Neural progenitor cell (in vitro differentiated cells): ENCODE measurements around the gene SMYD5.

Source experiments
- CTCF ChIP-seq: fragments of 200-600 bp; sonication (generic); IDR thresholded peaks from 2 replicates; pipeline ENCODE4 v1.5.1; 2017; ENCODE audit warnings: antibody characterized with exemption, mild to moderate bottlenecking
- EZH2 ChIP-seq: fragments of 200-600 bp; sonication (generic); IDR thresholded peaks from 2 replicates; pipeline ENCODE4 v1.6.1; 2017; ENCODE audit warnings: antibody characterized with exemption, mild to moderate bottlenecking, moderate library complexity
- EZH2phosphoT487 ChIP-seq: fragments of 200-600 bp; sonication (generic); IDR thresholded peaks from 2 replicates; pipeline ENCODE4 v1.6.1; 2017; ENCODE audit warnings: antibody characterized with exemption

GRCh38 chr2:73262108-73262651, 48.1 kb downstream of the SMYD5 start:
- TF ChIP-seq CTCF (no peak), EZH2phosphoT487 (no peak), EZH2 (no peak)
